G401 (cell line): Measurements from ENCODE around the gene PRR20G. TPM values are rescaled to one million over a fixed set of nuclear protein-coding genes. Genes with fewer than 3 reads are reported as not detected.
"Not testable (repeated sequence)": the region's sequence is repeated elsewhere in the genome, so short reads cannot be mapped to it uniquely, and the experiment has no call there.

ENCODE experiments used
- DNase-seq: peaks from one replicate; pipeline ENCODE4 v3.0.0-alpha.2; 2015; ENCODE audit warnings: low spot score
- in situ Hi-C: cut with HindIII; loops from 2 replicates; pipeline ENCODE4 v1.10.0; 2016; ENCODE audit warnings: low sequenced_read_pairs, mixed read lengths
- total RNA-seq: library from RNA; depleted of rRNA; stranded (reverse); fragments of >200 nt; shearing (Covaris generic); gene quantifications from 2 replicates; pipeline ENCODE4 v1.2.3, GENCODE V29; 2014

PRR20G gene
- total RNA-seq, 1 experiment from 2014 or later: not detected

- no peak for DNase-seq
- in situ Hi-C loops: no loop called here
These were observed 17.7 kb upstream of the PRR20G start for GRCh38 chr3:127305499-127306060.

GRCh38 chr3:127304121-127304744 lies 16.4 kb upstream of the PRR20G start:
- DNase-seq: no peak
- in situ Hi-C loops: no loop called here

GRCh38 chr3:127299276-127299675 lies 11.4 kb upstream of the PRR20G start:
- DNase-seq: no peak
- in situ Hi-C loops: no loop called here

GRCh38 chr3:127296959-127297358 lies 9.1 kb upstream of the PRR20G start:
- in situ Hi-C loops: no loop called here
- DNase-seq: no peak

GRCh38 chr3:127296166-127296565 lies 8.3 kb upstream of the PRR20G start:
- DNase-seq: no peak
- in situ Hi-C loops: no loop called here

GRCh38 chr3:127293650-127294049 lies 5.8 kb upstream of the PRR20G start:
- in situ Hi-C loops, DNase-seq: not testable (repeated sequence)

GRCh38 chr3:127291611-127292010 lies 3.8 kb upstream of the PRR20G start:
- no peak for DNase-seq
- in situ Hi-C loops: no loop called here

GRCh38 chr3:127291114-127291513 lies 3.3 kb upstream of the PRR20G start:
- in situ Hi-C loops: no loop called here
- no peak for DNase-seq

- no peak for DNase-seq
- in situ Hi-C loops: no loop called here
These were observed 2.1 kb upstream of the PRR20G start for GRCh38 chr3:127289706-127290575.

GRCh38 chr3:127288921-127289705 lies 1.3 kb upstream of the PRR20G start:
- DNase-seq: no peak
- in situ Hi-C loops: no loop called here

GRCh38 chr3:127288343-127288742 lies 497 bp upstream of the PRR20G start:
- in situ Hi-C loops: no loop called here
- DNase-seq: no peak

- in situ Hi-C loops: no loop called here
- DNase-seq: no peak
These were observed 1.2 kb downstream of the PRR20G start for GRCh38 chr3:127286571-127287140.

GRCh38 chr3:127284258-127284657 lies 3.6 kb downstream of the PRR20G start:
- in situ Hi-C loops: no loop called here
- DNase-seq: no peak

- in situ Hi-C loops: no loop called here
- DNase-seq: no peak
These were observed 10.3 kb downstream of the PRR20G start for GRCh38 chr3:127277561-127277960.

GRCh38 chr3:127276995-127277394 lies 10.9 kb downstream of the PRR20G start:
- in situ Hi-C loops: no loop called here
- DNase-seq: no peak

GRCh38 chr3:127276396-127276795 lies 11.4 kb downstream of the PRR20G start:
- no peak for DNase-seq
- in situ Hi-C loops: no loop called here

GRCh38 chr3:127275287-127275781 lies 12.5 kb downstream of the PRR20G start:
- peak; percentile 3 for DNase-seq
- in situ Hi-C loops: no loop called here

- in situ Hi-C loops: no loop called here
- no peak for DNase-seq
These were observed 13.6 kb downstream of the PRR20G start for GRCh38 chr3:127274200-127274760.

GRCh38 chr3:127273206-127273605 lies 14.6 kb downstream of the PRR20G start:
- in situ Hi-C loops: no loop called here
- DNase-seq: no peak
